ENCODE results near the gene NKAIN2.

Gene NKAIN2

DNA sequence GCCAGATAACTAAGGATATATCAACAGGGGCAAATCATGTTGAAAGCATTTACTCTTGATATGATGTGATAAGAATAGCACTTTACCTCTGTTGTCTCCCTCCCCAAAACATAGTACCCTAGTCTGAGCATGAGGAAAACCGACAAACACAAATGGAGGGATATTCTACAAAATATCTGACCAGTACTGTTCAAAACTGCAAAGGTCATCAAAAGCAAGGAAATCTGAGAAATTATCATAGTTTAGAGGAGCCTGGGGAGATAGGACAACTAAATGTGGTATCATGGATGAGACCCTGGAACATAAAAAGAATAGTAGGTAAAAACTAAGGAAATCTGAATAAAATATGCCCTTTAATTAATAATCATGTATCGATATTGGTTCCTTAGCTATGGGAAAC, 675.2 kb downstream of the NKAIN2 start:
- no peak overlapping the region for H3K4me3 ChIP-seq (ENCODE audit: low read depth, low read length)
- TF ChIP-seq, protein P1, sequence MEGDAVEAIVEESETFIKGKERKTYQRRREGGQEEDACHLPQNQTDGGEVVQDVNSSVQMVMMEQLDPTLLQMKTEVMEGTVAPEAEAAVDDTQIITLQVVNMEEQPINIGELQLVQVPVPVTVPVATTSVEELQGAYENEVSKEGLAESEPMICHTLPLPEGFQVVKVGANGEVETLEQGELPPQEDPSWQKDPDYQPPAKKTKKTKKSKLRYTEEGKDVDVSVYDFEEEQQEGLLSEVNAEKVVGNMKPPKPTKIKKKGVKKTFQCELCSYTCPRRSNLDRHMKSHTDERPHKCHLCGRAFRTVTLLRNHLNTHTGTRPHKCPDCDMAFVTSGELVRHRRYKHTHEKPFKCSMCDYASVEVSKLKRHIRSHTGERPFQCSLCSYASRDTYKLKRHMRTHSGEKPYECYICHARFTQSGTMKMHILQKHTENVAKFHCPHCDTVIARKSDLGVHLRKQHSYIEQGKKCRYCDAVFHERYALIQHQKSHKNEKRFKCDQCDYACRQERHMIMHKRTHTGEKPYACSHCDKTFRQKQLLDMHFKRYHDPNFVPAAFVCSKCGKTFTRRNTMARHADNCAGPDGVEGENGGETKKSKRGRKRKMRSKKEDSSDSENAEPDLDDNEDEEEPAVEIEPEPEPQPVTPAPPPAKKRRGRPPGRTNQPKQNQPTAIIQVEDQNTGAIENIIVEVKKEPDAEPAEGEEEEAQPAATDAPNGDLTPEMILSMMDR (IDR thresholded peaks at IDR 0.05; ENCODE audit: low read depth, low read length), result no peak

DNA sequence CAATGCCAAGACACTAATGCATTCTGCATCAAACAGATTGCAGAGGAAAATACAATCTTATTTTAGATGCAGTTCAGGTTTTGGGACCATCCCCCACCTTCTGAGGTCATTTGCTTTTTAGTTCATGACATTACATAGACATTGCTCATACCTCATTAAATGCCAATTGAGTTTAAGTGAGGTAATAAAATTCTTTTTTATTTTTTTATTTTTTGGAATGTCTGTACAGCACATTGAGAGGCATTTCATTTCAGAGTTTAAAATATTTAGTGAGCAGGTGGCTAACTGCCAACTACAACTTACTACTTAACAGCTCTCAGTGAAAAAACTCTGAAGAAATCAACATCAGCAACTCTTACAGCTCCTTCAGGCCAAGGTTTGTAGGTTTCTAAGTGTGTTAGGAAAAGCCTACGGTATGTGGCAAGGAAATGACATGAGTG, 676.3 kb downstream of the NKAIN2 start:
- TF ChIP-seq, protein P1 (IDR thresholded peaks at IDR 0.05; ENCODE audit: low read depth, low read length), result no peak
- no peak overlapping the region for H3K4me3 ChIP-seq (ENCODE audit: low read depth, low read length)

DNA sequence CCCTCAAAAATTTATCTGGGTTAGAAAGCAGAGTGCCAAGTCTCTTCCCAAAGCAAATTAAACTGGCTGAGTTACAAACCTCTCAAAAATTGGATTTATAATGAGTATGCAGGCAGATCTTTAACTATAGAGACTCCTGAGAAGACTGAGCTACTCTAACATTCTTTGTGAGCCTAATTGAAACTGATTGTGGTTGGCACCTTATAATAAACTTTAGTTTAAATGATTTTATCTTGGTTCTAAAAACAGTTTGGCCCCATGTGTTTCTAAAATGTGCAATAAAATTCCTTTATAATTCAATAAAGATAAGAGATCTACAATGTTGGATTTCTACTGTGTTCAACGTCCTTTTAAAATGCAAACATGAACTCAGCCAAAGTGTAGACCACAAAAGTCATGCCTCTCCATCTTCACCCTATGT, 678.4 kb downstream of the NKAIN2 start:
- TF ChIP-seq, protein P1 (IDR thresholded peaks at IDR 0.05; ENCODE audit: low read depth, low read length), result no peak
- no peak overlapping the region for H3K4me3 ChIP-seq (ENCODE audit: low read depth, low read length)

DNA sequence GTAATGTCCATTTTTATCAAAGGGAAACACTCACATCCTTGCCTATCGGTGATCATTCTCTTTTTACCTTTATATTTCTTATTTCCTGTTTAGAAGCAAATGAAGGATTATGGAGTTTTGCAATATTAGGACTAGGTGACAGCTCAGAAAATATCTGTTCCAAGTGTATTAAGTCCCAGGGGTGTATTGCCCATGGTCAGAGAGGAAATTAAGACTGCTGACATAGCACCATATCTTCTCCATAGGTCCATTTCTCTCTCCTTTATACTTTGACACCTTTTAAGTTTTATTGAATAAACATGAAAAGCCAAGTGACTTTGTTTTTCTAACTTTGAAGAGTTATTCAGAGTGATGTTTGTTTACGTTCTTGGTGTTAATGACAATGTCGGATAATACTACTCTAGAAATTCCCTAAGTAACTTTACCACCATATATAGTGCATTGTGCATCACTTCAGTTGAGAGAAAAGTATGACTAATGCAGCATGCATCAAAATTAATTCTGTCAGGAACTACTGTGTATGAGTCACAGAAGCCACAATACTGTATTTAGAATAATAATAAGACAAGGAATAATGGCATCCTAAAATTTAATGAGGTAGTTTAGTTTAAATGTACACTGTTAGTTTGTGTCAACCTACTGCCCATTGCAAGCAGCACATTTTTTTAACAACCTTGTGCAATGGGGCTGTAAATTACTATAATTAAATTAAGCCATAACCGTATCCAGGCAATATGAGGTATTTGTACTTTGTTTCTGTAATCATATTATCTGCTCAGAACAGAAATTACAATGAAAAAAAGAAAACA, 684.2 kb downstream of the NKAIN2 start:
- TF ChIP-seq, protein P1 (IDR thresholded peaks at IDR 0.05; ENCODE audit: low read depth, low read length), result no peak
- H3K4me3 ChIP-seq (ENCODE audit: low read depth, low read length), result no peak overlapping the region

DNA sequence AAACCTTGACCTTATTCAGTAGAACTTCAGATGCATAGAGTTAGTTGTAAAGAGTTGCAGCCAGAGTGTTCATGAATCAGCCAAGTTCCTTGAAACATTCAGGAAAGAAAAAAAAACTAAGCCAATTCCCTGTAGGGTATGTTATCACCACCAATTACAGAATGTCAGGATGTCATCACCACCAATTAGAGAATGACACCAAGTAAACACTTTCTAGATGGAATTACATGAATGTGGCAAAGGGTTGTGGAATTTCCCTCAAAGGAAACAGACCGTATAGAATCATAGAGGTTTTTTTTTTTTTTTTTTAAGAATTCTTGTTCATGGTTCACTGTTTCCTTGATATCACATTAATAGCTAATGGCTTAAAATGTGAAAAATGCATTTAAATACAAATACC, 686.5 kb downstream of the NKAIN2 start:
- TF ChIP-seq, protein P1 (IDR thresholded peaks at IDR 0.05; ENCODE audit: low read depth, low read length), result no peak
- no peak overlapping the region for H3K4me3 ChIP-seq (ENCODE audit: low read depth, low read length)

DNA sequence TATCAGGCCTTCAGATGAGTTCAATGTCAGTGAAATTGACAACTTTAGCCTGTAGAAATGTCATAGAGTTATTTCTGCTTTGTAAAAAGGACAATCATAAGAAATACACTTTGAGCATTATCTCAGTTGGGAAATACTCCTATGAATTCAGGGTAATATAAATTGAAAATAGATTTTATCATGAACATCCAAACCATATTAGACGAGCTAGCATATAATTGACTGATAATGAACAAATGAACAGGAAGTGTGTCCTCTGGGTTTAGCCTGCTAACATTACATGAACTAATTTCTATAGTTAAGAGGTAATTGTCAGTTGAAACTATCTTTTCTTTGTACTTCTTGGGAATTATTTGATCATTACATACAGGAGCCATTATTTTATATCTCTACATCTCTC, 689.6 kb downstream of the NKAIN2 start:
- H3K4me3 ChIP-seq (ENCODE audit: low read depth, low read length), result no peak overlapping the region
- TF ChIP-seq, protein P1 (IDR thresholded peaks at IDR 0.05; ENCODE audit: low read depth, low read length), result no peak

DNA sequence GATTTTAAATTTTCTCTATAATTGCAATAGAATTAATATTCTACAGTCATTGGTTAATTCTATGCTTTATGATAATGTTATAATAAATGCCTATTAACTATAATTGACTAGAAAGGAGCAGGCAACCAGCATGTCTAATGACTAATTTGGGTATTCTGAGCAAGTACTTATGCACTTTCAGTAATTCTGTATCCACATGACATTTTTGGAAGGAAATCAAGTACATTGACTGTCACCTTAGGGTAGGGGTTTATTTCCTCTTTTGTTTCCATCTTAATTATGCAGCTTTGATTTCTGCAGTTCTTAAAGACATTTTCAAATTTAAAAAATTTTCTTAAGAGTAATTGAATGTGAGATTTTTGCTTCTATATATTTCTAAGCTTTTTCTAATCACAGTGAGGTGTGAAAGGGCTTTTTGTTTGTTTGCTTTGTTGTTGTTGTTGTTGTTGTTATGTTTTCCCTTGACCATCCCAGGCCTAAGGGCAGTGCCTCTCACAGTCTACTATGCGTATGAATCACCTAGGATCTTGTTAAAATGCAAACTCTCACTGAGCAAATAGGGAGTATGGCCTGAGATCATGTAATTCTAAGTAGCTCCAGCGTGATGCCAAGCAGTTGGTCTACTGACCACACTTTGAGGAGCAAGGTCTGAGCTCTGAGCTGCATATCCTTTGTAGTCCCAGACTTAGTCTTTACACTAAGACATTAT, 691.4 kb downstream of the NKAIN2 start:
- no peak overlapping the region for H3K4me3 ChIP-seq (ENCODE audit: low read depth, low read length)
- TF ChIP-seq, protein P1 (IDR thresholded peaks at IDR 0.05; ENCODE audit: low read depth, low read length), result no peak
